Prostate gland (tissue), 2 donors: Measurements from ENCODE around the gene METTL4.

ENCODE experiments used
- CTCF ChIP-seq, 4 experiments: fragments of 200-600 bp in 2 of 4; fragments of 450-650 bp in 2 of 4; sonication (generic) in 2 of 4; IDR thresholded peaks; 1 replicate in 3 of 4; 2 replicates in 1 of 4; pipeline ENCODE4 v1.5.1; 2016 to 2019; ENCODE audit warnings: antibody characterized with exemption in 4 of 4, mild to moderate bottlenecking in 2 of 4, moderate library complexity in 2 of 4
- POLR2A ChIP-seq: fragments of 450-650 bp; IDR thresholded peaks from one replicate; pipeline ENCODE4 v1.6.1; 2016; ENCODE audit warnings: antibody characterized with exemption, mild to moderate bottlenecking

DNA sequence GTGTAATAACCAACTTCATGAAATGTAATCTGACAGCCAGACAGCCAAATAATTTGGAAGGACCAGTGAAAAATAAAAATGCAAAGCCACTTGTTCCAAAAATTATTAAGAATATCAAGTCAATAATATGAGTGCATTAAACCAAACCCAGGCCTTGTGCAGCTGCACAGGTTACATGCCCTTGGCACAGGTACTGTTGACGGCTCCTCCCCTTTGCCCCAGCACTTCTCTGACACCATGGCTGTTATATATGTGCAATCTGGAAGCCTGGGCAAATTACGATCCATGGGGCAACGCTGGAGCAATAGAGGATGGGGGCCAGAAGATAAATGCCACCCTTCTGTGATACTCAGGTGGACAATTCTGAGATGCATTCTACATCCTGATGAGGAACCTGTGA is 68.9 kb downstream of the METTL4 start:
- TF ChIP-seq CTCF (IDR thresholded peaks at IDR 0.05) (no peak), POLR2A (no peak)
